ENCODE results near the gene NHS. TPM values are rescaled to one million over a fixed set of nuclear protein-coding genes. Genes with fewer than 3 reads are reported as not detected.

NHS gene
- polyA plus RNA-seq, 1 donor (not counting 4 experiments of a cell fraction or from before 2014, with no cell fraction given) = 5.4 TPM

GRCh38 chrX:17669458-17669857 is 294.5 kb downstream of the NHS start:
- dilution Hi-C loops (cut with MboI; ENCODE audit: extremely low pct_ligation_motif_present, low sequenced_read_pairs) = no loop called here
- H2AFZ ChIP-seq (ENCODE audit: control insufficient read depth, low read length) = no peak overlapping the region
- H3K4me2 ChIP-seq (ENCODE audit: control insufficient read depth, extremely low read depth, insufficient read depth, low read depth, low read length) = no peak overlapping the region
- FAIRE-seq (no peak), DNase-seq (ENCODE audit: low read depth, low spot score) (no peak)
- no peak overlapping the region for H3K27ac ChIP-seq (ENCODE audit: control insufficient read depth, insufficient read depth, low read length)
- no peak overlapping the region for H3K9ac ChIP-seq (ENCODE audit: control insufficient read depth, extremely low read depth, insufficient read depth, low read length)
- peaks cover 6% of the 10 kb centered on the region for H3K4me1 ChIP-seq (ENCODE audit: control insufficient read depth, extremely low read depth, insufficient read depth, low read length)
- H4K20me1 ChIP-seq (ENCODE audit: control insufficient read depth, extremely low read depth, insufficient read depth, low read length) = no peaks in the 10 kb centered on the region
- no peaks in the 10 kb centered on the region for H3K9me3 ChIP-seq (ENCODE audit: control insufficient read depth, low read depth, low read length)
- H3K79me2 ChIP-seq (ENCODE audit: control insufficient read depth, insufficient read depth, low read length) = no peaks in the 10 kb centered on the region
- no peaks in the 10 kb centered on the region for H3K27me3 ChIP-seq (ENCODE audit: control insufficient read depth, extremely low read depth, insufficient read depth, low read length)
- no peaks in the 10 kb centered on the region for H3K9me1 ChIP-seq (ENCODE audit: control insufficient read depth, extremely low read depth, insufficient read depth, low read length)
- no peak for TF ChIP-seq EZH2 (IDR thresholded peaks at IDR 0.05; ENCODE audit: low read length)
- peak in 1 of 3 experiments; percentile 2 for TF ChIP-seq CTCF (optimal IDR thresholded peaks at IDR 0.05 in 1 of 3, IDR thresholded peaks at IDR 0.05 in 1 of 3, conservative IDR thresholded peaks at IDR 0.05 in 1 of 3; ENCODE audit: extremely low read depth in 1 of 3, insufficient read depth in 2 of 3, low read length in 3 of 3)
- no peak overlapping the region for H3K4me3 ChIP-seq (ENCODE audit: control insufficient read depth in 2 of 3, extremely low read depth in 1 of 3, insufficient read depth in 2 of 3, low read depth in 1 of 3, low read length in 3 of 3)
- H3K36me3 ChIP-seq (ENCODE audit: control insufficient read depth in 2 of 2, extremely low read depth in 1 of 2, insufficient read depth in 2 of 2, low read length in 2 of 2) = no peaks in the 10 kb centered on the region

- Histone ChIP-seq H3K27me3 (ENCODE audit: control insufficient read depth, extremely low read depth, insufficient read depth, low read length) (no peaks in the 10 kb centered on the region), H3K9ac (ENCODE audit: control insufficient read depth, extremely low read depth, insufficient read depth, low read length) (no peak overlapping the region), H4K20me1 (ENCODE audit: control insufficient read depth, extremely low read depth, insufficient read depth, low read length) (no peaks in the 10 kb centered on the region), H3K4me2 (ENCODE audit: control insufficient read depth, extremely low read depth, insufficient read depth, low read depth, low read length) (no peak overlapping the region), H3K9me1 (ENCODE audit: control insufficient read depth, extremely low read depth, insufficient read depth, low read length) (no peaks in the 10 kb centered on the region), H3K36me3 (ENCODE audit: control insufficient read depth in 2 of 2, extremely low read depth in 1 of 2, insufficient read depth in 2 of 2, low read length in 2 of 2) (no peaks in the 10 kb centered on the region), H3K79me2 (ENCODE audit: control insufficient read depth, insufficient read depth, low read length) (no peaks in the 10 kb centered on the region), H3K4me3 (ENCODE audit: control insufficient read depth in 2 of 3, extremely low read depth in 1 of 3, insufficient read depth in 2 of 3, low read depth in 1 of 3, low read length in 3 of 3) (no peak overlapping the region), H3K27ac (ENCODE audit: control insufficient read depth, insufficient read depth, low read length) (no peak overlapping the region), H3K9me3 (ENCODE audit: control insufficient read depth, low read depth, low read length) (no peaks in the 10 kb centered on the region), H3K4me1 (ENCODE audit: control insufficient read depth, extremely low read depth, insufficient read depth, low read length) (peaks cover 6% of the 10 kb centered on the region), H2AFZ (ENCODE audit: control insufficient read depth, low read length) (no peak overlapping the region)
- FAIRE-seq = no peak
- TF ChIP-seq EZH2 (IDR thresholded peaks at IDR 0.05; ENCODE audit: low read length) (no peak), CTCF (optimal IDR thresholded peaks at IDR 0.05 in 1 of 3, IDR thresholded peaks at IDR 0.05 in 1 of 3, conservative IDR thresholded peaks at IDR 0.05 in 1 of 3; ENCODE audit: extremely low read depth in 1 of 3, insufficient read depth in 2 of 3, low read length in 3 of 3) (no peak)
- dilution Hi-C loops (cut with MboI; ENCODE audit: extremely low pct_ligation_motif_present, low sequenced_read_pairs) = no loop called here
- no peak for DNase-seq (ENCODE audit: low read depth, low spot score)
Observed at GRCh38 chrX:17669891-17670290, 294.9 kb downstream of the NHS start.
